GM12878 (cell line): ENCODE measurements around the gene DUOX1.

ENCODE experiments used
- CEBPB ChIP-seq, 2 experiments: fragments of 150-350 bp in 1 of 2; IDR thresholded peaks; 2 replicates each; pipeline ENCODE4 v1.6.1; 2012 to 2014; ENCODE audit warnings: low read depth in 2 of 2, low read length in 2 of 2, borderline replicate concordance in 1 of 2, inconsistent platforms in 1 of 2
- NRF1 ChIP-seq: conservative IDR thresholded peaks from 2 replicates; pipeline ENCODE4 v1.6.1; 2011; ENCODE audit warnings: mild to moderate bottlenecking, low read depth, low read length, improper control_type of control experiment
- SIN3A ChIP-seq: IDR thresholded peaks from 2 replicates; pipeline ENCODE4 v1.6.1; 2012; ENCODE audit warnings: low read depth, low read length, improper control_type of control experiment
- SUZ12 ChIP-seq: fragments of 200-600 bp; sonication (generic); IDR thresholded peaks from one replicate; pipeline ENCODE4 v1.6.1; 2018; ENCODE audit warnings: antibody characterized with exemption, mild to moderate bottlenecking; ENCODE audit not compliant: unreplicated experiment
- TF ChIP-seq, protein P1 (sequence below): fragments of 450-650 bp; formaldehyde crosslinking; IDR thresholded peaks from 2 replicates; pipeline ENCODE4 v1.5.0; 2022; ENCODE audit warnings: mild to moderate bottlenecking, missing genetic modification characterization
- TF ChIP-seq, protein P2 (sequence below), 3 experiments: IDR thresholded peaks in 2 of 3; conservative IDR thresholded peaks in 1 of 3; 2 replicates each; pipeline ENCODE4 v1.5.1; 2011; ENCODE audit warnings: low read depth in 3 of 3, low read length in 3 of 3, mild to moderate bottlenecking in 3 of 3, control low read depth in 2 of 3, moderate library complexity in 2 of 3, inconsistent platforms in 1 of 3, mixed read lengths in 1 of 3; ENCODE audit not compliant: control insufficient read depth in 2 of 3, insufficient read depth in 1 of 3; ENCODE audit errors: extremely low read depth in 1 of 3

DNA sequence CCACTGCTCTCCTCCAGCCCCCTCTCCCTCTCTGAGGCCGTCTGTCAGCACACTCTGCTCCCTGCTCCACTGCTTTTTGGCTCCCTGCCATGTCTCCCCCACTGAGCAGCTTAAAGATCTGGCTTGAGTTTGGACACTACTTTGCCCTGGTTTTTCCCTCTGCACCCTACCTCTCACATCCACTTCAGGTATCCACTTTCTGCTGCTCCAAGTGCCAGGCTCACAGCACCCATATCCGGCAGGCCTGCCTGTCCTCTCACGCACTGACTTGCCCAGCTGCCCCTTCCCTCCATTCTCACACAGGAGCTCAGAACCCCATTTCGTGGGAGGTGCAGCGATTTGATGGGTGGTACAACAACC is 3.7 kb downstream of the DUOX1 start:
- TF ChIP-seq, protein P1, sequence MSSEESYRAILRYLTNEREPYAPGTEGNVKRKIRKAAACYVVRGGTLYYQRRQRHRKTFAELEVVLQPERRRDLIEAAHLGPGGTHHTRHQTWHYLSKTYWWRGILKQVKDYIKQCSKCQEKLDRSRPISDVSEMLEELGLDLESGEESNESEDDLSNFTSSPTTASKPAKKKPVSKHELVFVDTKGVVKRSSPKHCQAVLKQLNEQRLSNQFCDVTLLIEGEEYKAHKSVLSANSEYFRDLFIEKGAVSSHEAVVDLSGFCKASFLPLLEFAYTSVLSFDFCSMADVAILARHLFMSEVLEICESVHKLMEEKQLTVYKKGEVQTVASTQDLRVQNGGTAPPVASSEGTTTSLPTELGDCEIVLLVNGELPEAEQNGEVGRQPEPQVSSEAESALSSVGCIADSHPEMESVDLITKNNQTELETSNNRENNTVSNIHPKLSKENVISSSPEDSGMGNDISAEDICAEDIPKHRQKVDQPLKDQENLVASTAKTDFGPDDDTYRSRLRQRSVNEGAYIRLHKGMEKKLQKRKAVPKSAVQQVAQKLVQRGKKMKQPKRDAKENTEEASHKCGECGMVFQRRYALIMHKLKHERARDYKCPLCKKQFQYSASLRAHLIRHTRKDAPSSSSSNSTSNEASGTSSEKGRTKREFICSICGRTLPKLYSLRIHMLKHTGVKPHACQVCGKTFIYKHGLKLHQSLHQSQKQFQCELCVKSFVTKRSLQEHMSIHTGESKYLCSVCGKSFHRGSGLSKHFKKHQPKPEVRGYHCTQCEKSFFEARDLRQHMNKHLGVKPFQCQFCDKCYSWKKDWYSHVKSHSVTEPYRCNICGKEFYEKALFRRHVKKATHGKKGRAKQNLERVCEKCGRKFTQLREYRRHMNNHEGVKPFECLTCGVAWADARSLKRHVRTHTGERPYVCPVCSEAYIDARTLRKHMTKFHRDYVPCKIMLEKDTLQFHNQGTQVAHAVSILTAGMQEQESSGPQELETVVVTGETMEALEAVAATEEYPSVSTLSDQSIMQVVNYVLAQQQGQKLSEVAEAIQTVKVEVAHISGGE (CRISPR knock-in tag) = no peak
- TF ChIP-seq SUZ12 (no peak), SIN3A (no peak), CEBPB (IDR thresholded peaks at IDR 0.05; ENCODE audit: borderline replicate concordance in 1 of 2, low read depth in 2 of 2, low read length in 2 of 2) (no peak), NRF1 (no peak)
- TF ChIP-seq, protein P2, sequence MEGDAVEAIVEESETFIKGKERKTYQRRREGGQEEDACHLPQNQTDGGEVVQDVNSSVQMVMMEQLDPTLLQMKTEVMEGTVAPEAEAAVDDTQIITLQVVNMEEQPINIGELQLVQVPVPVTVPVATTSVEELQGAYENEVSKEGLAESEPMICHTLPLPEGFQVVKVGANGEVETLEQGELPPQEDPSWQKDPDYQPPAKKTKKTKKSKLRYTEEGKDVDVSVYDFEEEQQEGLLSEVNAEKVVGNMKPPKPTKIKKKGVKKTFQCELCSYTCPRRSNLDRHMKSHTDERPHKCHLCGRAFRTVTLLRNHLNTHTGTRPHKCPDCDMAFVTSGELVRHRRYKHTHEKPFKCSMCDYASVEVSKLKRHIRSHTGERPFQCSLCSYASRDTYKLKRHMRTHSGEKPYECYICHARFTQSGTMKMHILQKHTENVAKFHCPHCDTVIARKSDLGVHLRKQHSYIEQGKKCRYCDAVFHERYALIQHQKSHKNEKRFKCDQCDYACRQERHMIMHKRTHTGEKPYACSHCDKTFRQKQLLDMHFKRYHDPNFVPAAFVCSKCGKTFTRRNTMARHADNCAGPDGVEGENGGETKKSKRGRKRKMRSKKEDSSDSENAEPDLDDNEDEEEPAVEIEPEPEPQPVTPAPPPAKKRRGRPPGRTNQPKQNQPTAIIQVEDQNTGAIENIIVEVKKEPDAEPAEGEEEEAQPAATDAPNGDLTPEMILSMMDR (IDR thresholded peaks at IDR 0.05 in 2 of 3, conservative IDR thresholded peaks at IDR 0.05 in 1 of 3; ENCODE audit: control insufficient read depth in 2 of 3, extremely low read depth in 1 of 3, insufficient read depth in 1 of 3, low read depth in 3 of 3, low read length in 3 of 3) = no peak
